Kidney tubule cell (primary cell): Measurements from ENCODE around the gene RPS6KA5.
"Not testable (repeated sequence)": the region's sequence is repeated elsewhere in the genome, so short reads cannot be mapped to it uniquely, and the experiment has no call there.

ENCODE experiments used
- DNase-seq: peaks from one replicate; pipeline ENCODE4 v3.0.0-alpha.2; 2018; ENCODE audit warnings: low spot score

RPS6KA5 gene

GRCh38 chr14:91060351-91061055 lies at the start of gene RPS6KA5:
TSS of gene RPS6KA5 (minus strand) at chr14:91060641. CDS start at chr14:91060434, 207 bp downstream.
- DNase-seq, result peak; percentile 100

GRCh38 chr14:91108941-91109611 lies 48.6 kb upstream of the RPS6KA5 start:
- DNase-seq, result no peak

DNA sequence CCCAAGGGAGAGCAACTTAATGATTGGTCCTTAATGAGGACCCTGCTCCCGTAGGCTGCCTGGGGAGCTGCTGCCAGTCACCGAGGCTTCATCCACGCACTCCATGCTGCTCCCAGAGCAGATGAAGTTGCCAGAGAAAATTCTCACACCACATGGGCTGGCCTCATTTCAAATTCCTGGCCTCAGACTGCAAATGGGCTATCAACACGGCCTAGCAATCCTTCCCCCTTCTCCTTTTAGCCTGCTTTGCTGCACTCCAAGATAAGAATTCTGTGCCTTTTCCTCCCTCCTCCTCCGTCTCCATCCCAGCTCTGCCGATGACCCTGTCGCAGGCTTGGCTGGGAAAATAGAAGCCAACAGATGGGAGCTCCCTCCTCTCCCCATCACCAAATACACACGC lies 42.7 kb upstream of the RPS6KA5 start:
- no peak for DNase-seq

GRCh38 chr14:91100102-91100501 lies 39.7 kb upstream of the RPS6KA5 start:
- DNase-seq, result no peak

DNA sequence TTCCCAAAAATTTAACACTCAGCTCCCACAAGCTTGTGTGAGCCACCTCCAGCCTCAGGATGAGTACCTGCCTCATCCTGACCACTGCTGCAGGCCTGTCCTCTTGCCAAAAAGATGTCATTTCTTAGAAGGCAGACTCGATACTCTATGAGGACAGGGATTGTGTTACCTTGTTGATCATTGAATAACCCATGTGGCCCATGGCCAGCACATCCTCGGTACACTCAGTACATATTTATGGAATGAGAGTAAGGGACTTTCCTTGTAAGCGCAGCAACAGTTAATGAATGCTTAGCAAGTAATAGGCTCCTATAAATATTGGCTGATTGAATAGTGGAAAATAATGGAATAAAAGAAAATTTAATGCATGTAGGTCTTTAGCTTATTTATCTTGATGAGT lies 38.1 kb upstream of the RPS6KA5 start:
- DNase-seq, result peak; percentile 96

- DNase-seq, result not testable (repeated sequence)
These were observed 37.2 kb upstream of the RPS6KA5 start for GRCh38 chr14:91097657-91098056.

- no peak for DNase-seq
These were observed 34.7 kb upstream of the RPS6KA5 start for GRCh38 chr14:91095178-91095577.

DNA sequence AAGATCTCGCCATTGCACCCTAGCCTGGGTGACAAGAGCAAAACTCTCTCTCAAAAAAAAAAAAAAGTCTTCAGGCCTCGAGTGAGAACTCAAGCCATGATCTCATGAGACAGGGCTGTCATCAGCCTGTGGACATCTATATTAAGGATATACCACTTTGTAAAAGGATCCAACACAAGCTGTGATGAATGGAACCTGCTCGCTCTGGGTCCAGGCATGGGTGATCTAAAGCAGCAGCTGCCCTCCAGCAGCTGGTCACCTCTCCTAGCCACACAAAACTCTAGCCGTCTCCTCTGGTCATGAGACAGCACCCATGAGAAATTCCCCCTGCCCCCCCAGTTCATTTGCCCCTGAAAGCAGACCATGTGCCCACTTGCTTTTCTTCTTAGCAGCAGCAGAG lies 34.3 kb upstream of the RPS6KA5 start:
- no peak for DNase-seq

DNA sequence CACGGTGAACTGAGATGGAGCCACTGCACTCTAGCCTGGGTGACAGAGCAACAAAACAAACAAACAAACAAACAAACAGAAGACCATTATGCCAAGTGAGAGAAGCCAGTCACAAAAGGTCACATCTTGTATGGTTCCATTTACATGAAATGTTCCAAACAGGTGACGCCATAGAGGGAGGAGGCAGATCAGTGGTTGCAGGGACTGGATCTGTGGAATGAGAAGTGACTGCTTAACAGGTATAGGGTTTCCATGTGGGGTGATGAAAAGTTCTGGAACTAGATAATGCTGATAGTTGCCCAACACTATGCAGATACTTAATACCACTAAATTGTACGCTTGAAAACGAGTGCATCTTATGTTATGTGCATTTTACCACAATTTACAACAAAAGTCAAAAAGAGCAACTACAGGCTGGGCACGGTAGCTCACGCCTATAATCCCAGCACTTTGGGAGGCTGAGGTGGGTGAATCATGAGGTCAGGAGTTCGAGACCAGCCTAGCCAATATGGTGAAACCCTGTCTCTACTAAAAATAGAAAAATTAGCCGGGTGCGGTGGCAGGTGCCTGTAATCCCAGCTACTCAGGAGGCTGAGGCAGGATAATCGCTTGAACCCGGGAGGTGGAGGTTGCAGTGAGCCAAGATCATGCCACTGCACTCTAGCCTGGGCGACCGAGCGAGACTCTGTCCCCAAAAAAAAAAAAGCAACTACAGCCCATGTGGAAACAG lies 33.5 kb upstream of the RPS6KA5 start:
- DNase-seq, result not testable (repeated sequence)

GRCh38 chr14:91092073-91092472 lies 31.6 kb upstream of the RPS6KA5 start:
- no peak for DNase-seq

- DNase-seq, result no peak
These were observed 30.3 kb upstream of the RPS6KA5 start for GRCh38 chr14:91090743-91091142.

DNA sequence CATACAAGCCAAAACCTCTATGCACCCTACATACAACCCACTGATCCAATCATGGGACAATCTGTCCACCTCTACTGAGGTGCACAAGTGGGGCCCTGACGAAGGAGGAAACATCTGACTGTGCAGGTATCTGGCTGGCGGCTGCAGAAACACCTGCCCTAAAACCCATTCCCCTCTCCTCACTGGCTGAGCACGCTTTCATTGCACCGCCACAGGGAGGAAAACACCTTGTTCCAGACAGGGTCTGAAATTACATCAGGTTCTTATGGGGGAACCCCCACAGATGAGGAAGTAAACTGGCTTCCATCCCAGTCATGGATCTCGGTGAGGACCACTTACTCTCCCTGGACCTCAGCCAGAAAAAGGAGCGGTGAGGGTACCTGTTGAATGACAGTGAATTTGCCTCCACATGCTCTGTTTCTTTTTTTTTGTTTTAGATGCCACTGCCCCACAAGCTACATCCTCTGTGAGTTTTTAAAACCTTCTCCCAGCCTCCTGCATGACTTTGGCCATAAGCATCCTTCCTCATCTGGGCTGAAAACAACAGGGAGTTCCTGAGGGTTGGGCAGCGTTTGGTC lies 29.6 kb upstream of the RPS6KA5 start:
- DNase-seq, result no peak

GRCh38 chr14:91088585-91089235 lies 28.3 kb upstream of the RPS6KA5 start:
- no peak for DNase-seq

GRCh38 chr14:91087470-91087869 lies 27.0 kb upstream of the RPS6KA5 start:
- peak; percentile 44 for DNase-seq

GRCh38 chr14:91084516-91084915 lies 24.1 kb upstream of the RPS6KA5 start:
- no peak for DNase-seq

DNA sequence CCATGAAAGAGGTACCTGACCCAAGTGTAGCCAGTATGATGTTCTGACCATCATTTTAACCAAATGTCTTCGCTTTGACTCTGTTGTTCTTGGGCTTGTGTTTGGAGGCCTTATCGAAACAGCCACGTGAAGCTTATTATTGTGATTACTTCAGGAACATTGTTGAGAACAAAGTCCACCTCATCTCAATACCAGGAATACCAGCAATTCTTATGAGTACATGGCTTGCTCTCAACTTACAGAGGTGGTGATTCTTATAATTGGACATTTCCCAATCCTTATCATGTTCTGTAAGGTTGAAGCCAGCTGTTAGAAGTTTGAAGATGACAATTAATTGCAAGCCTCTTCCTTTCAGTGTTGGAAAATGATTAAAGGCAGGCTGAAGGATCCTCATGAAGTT lies 21.8 kb upstream of the RPS6KA5 start:
- no peak for DNase-seq

- no peak for DNase-seq
These were observed 19.6 kb upstream of the RPS6KA5 start for GRCh38 chr14:91080071-91080470.

GRCh38 chr14:91078095-91078737 lies 17.8 kb upstream of the RPS6KA5 start:
- DNase-seq, result no peak

- no peak for DNase-seq
These were observed 15.1 kb upstream of the RPS6KA5 start for GRCh38 chr14:91075553-91075952.

DNA sequence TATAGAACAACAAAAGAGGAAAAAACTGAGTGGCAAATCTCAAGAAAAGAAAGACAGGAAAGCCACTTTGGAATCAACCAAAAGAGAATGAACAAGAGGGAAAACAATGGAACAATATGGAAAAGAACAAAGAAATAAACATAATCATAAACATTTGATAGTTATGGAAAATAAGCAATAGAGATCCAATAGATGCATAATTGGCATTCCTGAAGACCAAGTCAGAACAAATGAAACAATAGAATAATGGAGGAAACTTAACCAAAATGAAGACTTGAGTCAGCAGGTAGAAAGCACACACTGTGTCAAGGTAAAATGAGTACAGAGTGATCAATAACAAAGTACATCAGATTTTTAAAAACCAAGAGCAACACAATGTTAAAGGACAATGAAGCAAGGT lies 10.1 kb upstream of the RPS6KA5 start:
- no peak for DNase-seq

- no peak for DNase-seq
These were observed 8.2 kb upstream of the RPS6KA5 start for GRCh38 chr14:91068642-91069041.

DNA sequence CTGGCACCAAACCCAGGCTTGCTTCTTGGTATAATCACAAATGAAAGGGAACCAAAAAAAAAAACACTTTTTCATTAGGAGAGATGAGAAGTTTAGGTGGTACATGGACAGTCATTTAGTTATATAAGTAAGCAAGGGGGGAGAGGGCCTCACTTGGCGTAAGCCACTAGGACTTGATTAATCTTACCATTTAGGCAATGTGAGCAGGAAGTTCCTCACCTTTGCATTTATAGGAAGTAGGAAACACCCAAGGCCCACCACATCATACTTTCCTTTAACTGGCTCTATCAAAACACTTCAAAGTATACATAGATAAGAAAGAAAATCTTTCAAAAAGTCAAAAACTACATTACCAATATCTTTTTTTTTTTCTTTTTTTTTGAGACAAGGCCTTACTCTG lies 6.7 kb upstream of the RPS6KA5 start:
- DNase-seq, result no peak
